GM23338 (cell line): ENCODE data around the gene ORAI3.

Source experiments
- CREB1 ChIP-seq: fragments of 250-450 bp; sonication (Bioruptor Pico); IDR thresholded peaks from 2 replicates; pipeline ENCODE4 v1.5.0; 2020; ENCODE audit warnings: low read depth, mild to moderate bottlenecking, moderate library complexity
- EZH2 ChIP-seq: fragments of 200-600 bp; sonication (generic); IDR thresholded peaks from one replicate; pipeline ENCODE4 v1.8.0; 2017; ENCODE audit warnings: antibody characterized with exemption, mild to moderate bottlenecking, low read depth; ENCODE audit not compliant: unreplicated experiment
- EZH2phosphoT487 ChIP-seq: fragments of 200-600 bp; sonication (generic); IDR thresholded peaks from one replicate; pipeline ENCODE4 v1.8.1; 2018; ENCODE audit warnings: antibody characterized with exemption; ENCODE audit not compliant: unreplicated experiment
- JUNB ChIP-seq: IDR thresholded peaks from one replicate; pipeline ENCODE4 v1.6.1; 2016; ENCODE audit warnings: antibody characterized with exemption; ENCODE audit not compliant: unreplicated experiment
- NANOG ChIP-seq: IDR thresholded peaks from 2 replicates; pipeline ENCODE4 v1.6.1; 2016; ENCODE audit warnings: antibody characterized with exemption, borderline replicate concordance
- POLR2AphosphoS5 ChIP-seq: IDR thresholded peaks from 2 replicates; pipeline ENCODE4 v1.6.1; 2016; ENCODE audit warnings: antibody characterized with exemption, low read depth
- STAT1 ChIP-seq: IDR thresholded peaks from one replicate; pipeline ENCODE4 v1.6.1; 2016; ENCODE audit warnings: antibody characterized with exemption; ENCODE audit not compliant: unreplicated experiment
- TF ChIP-seq, protein P1 (sequence below), 2 experiments: fragments of 200-600 bp in 1 of 2; sonication (generic) in 1 of 2; conservative IDR thresholded peaks; 2 replicates each; pipeline versions ENCODE4 v1.5.1 to v1.6.1; 2016 to 2017; ENCODE audit warnings: antibody characterized with exemption in 2 of 2, low read depth in 2 of 2, mild to moderate bottlenecking in 2 of 2, moderate library complexity in 1 of 2
- TF ChIP-seq, protein P2 (sequence below): IDR thresholded peaks from 2 replicates; pipeline ENCODE4 v1.6.1; 2016; ENCODE audit warnings: antibody characterized with exemption
- TF ChIP-seq, protein P3 (sequence below): IDR thresholded peaks from one replicate; pipeline ENCODE4 v1.6.1; 2018; ENCODE audit warnings: antibody characterized with exemption; ENCODE audit not compliant: unreplicated experiment

DNA sequence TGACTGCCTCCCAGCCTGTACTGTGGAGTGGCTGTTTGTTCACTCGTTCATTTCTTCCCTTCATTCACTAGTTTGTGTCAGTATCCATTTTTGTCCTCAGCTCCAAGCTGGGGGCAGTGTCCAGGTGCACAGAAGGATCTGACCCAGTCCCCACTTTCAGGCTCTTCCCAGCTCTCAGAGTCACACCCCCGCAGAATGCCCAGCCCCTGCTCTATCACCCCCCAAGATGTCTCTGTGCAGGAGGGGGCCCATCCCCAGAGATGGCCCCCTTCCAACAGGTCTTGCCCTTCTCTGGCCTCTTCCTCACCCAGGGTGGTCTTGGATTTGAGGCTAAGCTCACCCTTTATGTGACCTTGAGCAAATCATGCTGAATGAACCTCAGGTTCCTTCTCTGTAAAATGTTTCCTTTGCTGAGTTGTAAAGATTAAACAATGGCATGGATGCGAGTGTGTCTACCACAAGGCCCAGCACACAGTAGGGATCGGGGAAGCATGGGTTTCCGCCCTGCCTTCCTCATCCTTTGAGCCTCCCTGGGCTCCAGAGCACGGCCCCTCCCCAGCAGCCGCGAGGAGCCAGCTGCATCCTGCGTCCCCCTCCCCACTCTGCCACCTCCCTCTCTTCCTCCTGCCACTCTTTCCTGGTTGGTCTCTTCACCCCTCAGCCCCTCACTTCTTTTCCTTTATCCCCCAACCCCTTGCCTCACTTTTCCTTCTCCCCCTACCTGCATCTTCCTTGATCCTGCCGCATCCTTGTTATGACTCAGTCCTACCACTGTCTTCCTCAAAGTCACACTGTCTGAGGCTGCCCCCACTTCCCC lies 22.7 kb upstream of the ORAI3 start:
- TF ChIP-seq, protein P1, sequence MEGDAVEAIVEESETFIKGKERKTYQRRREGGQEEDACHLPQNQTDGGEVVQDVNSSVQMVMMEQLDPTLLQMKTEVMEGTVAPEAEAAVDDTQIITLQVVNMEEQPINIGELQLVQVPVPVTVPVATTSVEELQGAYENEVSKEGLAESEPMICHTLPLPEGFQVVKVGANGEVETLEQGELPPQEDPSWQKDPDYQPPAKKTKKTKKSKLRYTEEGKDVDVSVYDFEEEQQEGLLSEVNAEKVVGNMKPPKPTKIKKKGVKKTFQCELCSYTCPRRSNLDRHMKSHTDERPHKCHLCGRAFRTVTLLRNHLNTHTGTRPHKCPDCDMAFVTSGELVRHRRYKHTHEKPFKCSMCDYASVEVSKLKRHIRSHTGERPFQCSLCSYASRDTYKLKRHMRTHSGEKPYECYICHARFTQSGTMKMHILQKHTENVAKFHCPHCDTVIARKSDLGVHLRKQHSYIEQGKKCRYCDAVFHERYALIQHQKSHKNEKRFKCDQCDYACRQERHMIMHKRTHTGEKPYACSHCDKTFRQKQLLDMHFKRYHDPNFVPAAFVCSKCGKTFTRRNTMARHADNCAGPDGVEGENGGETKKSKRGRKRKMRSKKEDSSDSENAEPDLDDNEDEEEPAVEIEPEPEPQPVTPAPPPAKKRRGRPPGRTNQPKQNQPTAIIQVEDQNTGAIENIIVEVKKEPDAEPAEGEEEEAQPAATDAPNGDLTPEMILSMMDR (conservative IDR thresholded peaks at IDR 0.05; ENCODE audit: low read depth in 2 of 2), result no peak
- no peak for TF ChIP-seq POLR2AphosphoS5
- no peak for TF ChIP-seq EZH2phosphoT487
- TF ChIP-seq STAT1, result no peak
- no peak for TF ChIP-seq CREB1 (CRISPR knock-in tag)
- TF ChIP-seq, protein P2, sequence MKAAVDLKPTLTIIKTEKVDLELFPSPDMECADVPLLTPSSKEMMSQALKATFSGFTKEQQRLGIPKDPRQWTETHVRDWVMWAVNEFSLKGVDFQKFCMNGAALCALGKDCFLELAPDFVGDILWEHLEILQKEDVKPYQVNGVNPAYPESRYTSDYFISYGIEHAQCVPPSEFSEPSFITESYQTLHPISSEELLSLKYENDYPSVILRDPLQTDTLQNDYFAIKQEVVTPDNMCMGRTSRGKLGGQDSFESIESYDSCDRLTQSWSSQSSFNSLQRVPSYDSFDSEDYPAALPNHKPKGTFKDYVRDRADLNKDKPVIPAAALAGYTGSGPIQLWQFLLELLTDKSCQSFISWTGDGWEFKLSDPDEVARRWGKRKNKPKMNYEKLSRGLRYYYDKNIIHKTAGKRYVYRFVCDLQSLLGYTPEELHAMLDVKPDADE, result no peak
- TF ChIP-seq EZH2, result no peak
- no peak for TF ChIP-seq JUNB
- TF ChIP-seq, protein P3, sequence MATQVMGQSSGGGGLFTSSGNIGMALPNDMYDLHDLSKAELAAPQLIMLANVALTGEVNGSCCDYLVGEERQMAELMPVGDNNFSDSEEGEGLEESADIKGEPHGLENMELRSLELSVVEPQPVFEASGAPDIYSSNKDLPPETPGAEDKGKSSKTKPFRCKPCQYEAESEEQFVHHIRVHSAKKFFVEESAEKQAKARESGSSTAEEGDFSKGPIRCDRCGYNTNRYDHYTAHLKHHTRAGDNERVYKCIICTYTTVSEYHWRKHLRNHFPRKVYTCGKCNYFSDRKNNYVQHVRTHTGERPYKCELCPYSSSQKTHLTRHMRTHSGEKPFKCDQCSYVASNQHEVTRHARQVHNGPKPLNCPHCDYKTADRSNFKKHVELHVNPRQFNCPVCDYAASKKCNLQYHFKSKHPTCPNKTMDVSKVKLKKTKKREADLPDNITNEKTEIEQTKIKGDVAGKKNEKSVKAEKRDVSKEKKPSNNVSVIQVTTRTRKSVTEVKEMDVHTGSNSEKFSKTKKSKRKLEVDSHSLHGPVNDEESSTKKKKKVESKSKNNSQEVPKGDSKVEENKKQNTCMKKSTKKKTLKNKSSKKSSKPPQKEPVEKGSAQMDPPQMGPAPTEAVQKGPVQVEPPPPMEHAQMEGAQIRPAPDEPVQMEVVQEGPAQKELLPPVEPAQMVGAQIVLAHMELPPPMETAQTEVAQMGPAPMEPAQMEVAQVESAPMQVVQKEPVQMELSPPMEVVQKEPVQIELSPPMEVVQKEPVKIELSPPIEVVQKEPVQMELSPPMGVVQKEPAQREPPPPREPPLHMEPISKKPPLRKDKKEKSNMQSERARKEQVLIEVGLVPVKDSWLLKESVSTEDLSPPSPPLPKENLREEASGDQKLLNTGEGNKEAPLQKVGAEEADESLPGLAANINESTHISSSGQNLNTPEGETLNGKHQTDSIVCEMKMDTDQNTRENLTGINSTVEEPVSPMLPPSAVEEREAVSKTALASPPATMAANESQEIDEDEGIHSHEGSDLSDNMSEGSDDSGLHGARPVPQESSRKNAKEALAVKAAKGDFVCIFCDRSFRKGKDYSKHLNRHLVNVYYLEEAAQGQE, result no peak
- no peak for TF ChIP-seq NANOG
